H1 (cell line): Measurements from ENCODE around the gene TRAPPC2B. TPM values are rescaled to one million over a fixed set of nuclear protein-coding genes. Genes with fewer than 3 reads are reported as not detected.

Experiments
- CREB1 ChIP-seq: IDR thresholded peaks from 2 replicates; pipeline ENCODE4 v1.6.1; 2012; ENCODE audit warnings: inconsistent platforms
- CTBP2 ChIP-seq: IDR thresholded peaks from 2 replicates; pipeline ENCODE4 v1.7.0; 2011; ENCODE audit warnings: borderline replicate concordance, mild to moderate bottlenecking, moderate library complexity, mixed read lengths, low read length; ENCODE audit not compliant: insufficient read depth, insufficient read length
- NANOG ChIP-seq: IDR thresholded peaks from 2 replicates; pipeline ENCODE4 v1.6.1; 2011; ENCODE audit warnings: low read length, low read depth, mild to moderate bottlenecking, inconsistent platforms; ENCODE audit not compliant: insufficient read depth, poor library complexity, severe bottlenecking
- RAD21 ChIP-seq, 2 experiments: IDR thresholded peaks in 1 of 2; conservative IDR thresholded peaks in 1 of 2; 2 replicates each; pipeline ENCODE4 v1.6.1; 2011; ENCODE audit warnings: low read depth in 2 of 2, low read length in 2 of 2, improper control_type of control experiment in 1 of 2, inconsistent platforms in 1 of 2, mild to moderate bottlenecking in 1 of 2, moderate library complexity in 1 of 2
- SRF ChIP-seq: IDR thresholded peaks from 2 replicates; pipeline ENCODE4 v1.6.1; 2011; ENCODE audit warnings: mild to moderate bottlenecking, low read depth, low read length, moderate library complexity
- SUZ12 ChIP-seq: fragments of 200-600 bp; sonication (generic); IDR thresholded peaks from 2 replicates; pipeline ENCODE4 v1.6.1; 2012; ENCODE audit warnings: mild to moderate bottlenecking, inconsistent platforms, low read length, moderate library complexity, mixed read lengths
- ZNF274 ChIP-seq: IDR thresholded peaks from 2 replicates; pipeline ENCODE4 v1.7.0; 2012; ENCODE audit warnings: low read length, borderline replicate concordance; ENCODE audit errors: extremely low read depth
- polyA plus RNA-seq, 7 experiments: library from polyadenylated mRNA; depleted of rRNA in 3 of 7; stranded (reverse) in 5 of 7; unstranded in 2 of 7; fragments of >200 nt in 5 of 7; fragments of 200-250 nt in 2 of 7; gene quantifications; 1 replicate in 5 of 7; 2 replicates in 1 of 7; 4 replicates in 1 of 7; pipeline versions ENCODE4 v1.2.1 to v1.2.3, GENCODE V29; 2011 to 2013; ENCODE audit warnings: missing spikeins in 2 of 7, mixed read lengths in 2 of 7
- total RNA-seq: library from RNA; stranded (reverse); fragmentation: NEBNext Ultra II Directional; extraction: Animal tissue kit (Norgen Biotek cat#: 25700); gene quantifications from 2 replicates; pipeline ENCODE4 v1.2.1, GENCODE V29; 2021

TRAPPC2B gene
- total and polyA plus RNA-seq, 2 of the 8 experiments (the other 6 are each of a cell fraction or from before 2014, with no cell fraction given): 8.7 to 28.3 TPM

DNA sequence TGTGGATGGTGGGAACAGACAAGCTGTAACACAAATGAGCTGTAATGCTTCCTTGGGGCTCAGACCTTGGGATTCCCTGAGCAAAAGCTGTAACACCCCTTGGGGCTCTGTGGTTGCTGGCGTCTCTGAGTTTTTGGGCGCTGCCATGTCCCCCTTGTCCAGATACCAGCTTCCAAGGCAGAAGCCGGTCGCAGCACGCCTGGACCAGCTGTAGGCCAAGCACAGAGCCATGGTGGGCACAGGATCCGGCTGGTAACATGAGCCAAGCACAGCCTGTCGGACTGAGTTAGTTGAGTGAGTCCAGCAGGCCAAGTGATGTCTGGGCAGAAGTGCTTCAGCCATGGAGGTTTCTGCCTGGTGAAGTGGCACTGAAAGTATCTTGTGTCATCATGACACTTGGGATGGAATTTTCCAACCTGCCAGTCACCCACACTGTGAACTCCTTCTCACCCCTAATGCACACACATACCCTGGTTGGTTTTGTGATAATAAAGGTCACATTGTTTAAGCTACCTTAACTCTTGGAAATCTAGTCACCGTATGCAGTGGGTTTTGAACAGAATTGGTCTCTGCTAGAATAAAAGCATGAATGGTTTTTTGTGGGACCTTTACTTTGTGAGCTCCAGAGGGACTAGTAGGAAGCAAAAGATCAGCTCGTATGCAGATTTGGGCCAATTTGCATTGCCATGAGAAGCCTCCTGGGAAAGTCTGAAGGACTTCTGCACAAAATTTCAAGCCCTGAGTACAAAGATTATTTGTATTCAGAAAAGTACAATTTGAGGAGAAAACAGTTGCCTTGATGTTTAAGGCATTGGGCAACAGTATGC lies 40.6 kb downstream of the TRAPPC2B start (continued):
- TF ChIP-seq NANOG (no peak), SUZ12 (no peak), CTBP2 (no peak), CREB1 (no peak), ZNF274 (no peak), RAD21 (IDR thresholded peaks at IDR 0.05 in 1 of 2, conservative IDR thresholded peaks at IDR 0.05 in 1 of 2; ENCODE audit: low read depth in 2 of 2, low read length in 2 of 2) (no peak), SRF (no peak)
